Measurements from ENCODE around the gene RPP14. TPM values are rescaled to one million over a fixed set of nuclear protein-coding genes. Genes with fewer than 3 reads are reported as not detected.
"Not testable (repeated sequence)": the region's sequence is repeated elsewhere in the genome, so short reads cannot be mapped to it uniquely, and the experiment has no call there.

RPP14 gene
- total RNA-seq, 1 experiment from 2014 or later: 7.6 TPM

GRCh38 chr3:58267543-58267942 is 38.5 kb upstream of the RPP14 start:
- H4K20me1 ChIP-seq (ENCODE audit: insufficient read depth, low read depth, low read length); H3K9me2 ChIP-seq (replicated peaks; ENCODE audit: insufficient read depth, low read length); DNase-seq; H3K9me3 ChIP-seq (ENCODE audit: low read length); H3K27me3 ChIP-seq (ENCODE audit: low read length); H3K9ac ChIP-seq (ENCODE audit: low read length); H3K79me2 ChIP-seq (ENCODE audit: low read length); H3K4me3 ChIP-seq (ENCODE audit: low read length); H3K4me2 ChIP-seq (ENCODE audit: low read depth, low read length, poor library complexity, severe bottlenecking); H3K27ac ChIP-seq (ENCODE audit: low read length); H3K4me1 ChIP-seq (ENCODE audit: low read length); H3K36me3 ChIP-seq (ENCODE audit: insufficient read depth, low read length); H2AFZ ChIP-seq (ENCODE audit: low read length): not testable (repeated sequence)

GRCh38 chr3:58269356-58269755 is 36.7 kb upstream of the RPP14 start:
- Histone ChIP-seq H2AFZ (ENCODE audit: low read length) (no peak overlapping the region), H4K20me1 (ENCODE audit: insufficient read depth, low read depth, low read length) (no peaks in the 10 kb centered on the region), H3K27me3 (ENCODE audit: low read length) (no peaks in the 10 kb centered on the region), H3K27ac (ENCODE audit: low read length) (no peak overlapping the region), H3K4me3 (ENCODE audit: low read length) (no peak overlapping the region), H3K9me2 (replicated peaks; ENCODE audit: insufficient read depth, low read length) (no peaks in the 10 kb centered on the region), H3K4me1 (ENCODE audit: low read length) (no peaks in the 10 kb centered on the region), H3K36me3 (ENCODE audit: insufficient read depth, low read length) (peaks cover 3% of the 10 kb centered on the region; the same call in 1 of the 2 replicates), H3K9me3 (ENCODE audit: low read length) (no peaks in the 10 kb centered on the region), H3K79me2 (ENCODE audit: low read length) (no peaks in the 10 kb centered on the region), H3K9ac (ENCODE audit: low read length) (no peak overlapping the region), H3K4me2 (ENCODE audit: low read depth, low read length, poor library complexity, severe bottlenecking) (no peak overlapping the region)
- DNase-seq: no peak

- Histone ChIP-seq H3K36me3 (ENCODE audit: insufficient read depth, low read length) (peaks cover 3% of the 10 kb centered on the region), H3K9ac (ENCODE audit: low read length) (no peak overlapping the region), H4K20me1 (ENCODE audit: insufficient read depth, low read depth, low read length) (no peaks in the 10 kb centered on the region), H3K27me3 (ENCODE audit: low read length) (no peaks in the 10 kb centered on the region), H3K27ac (ENCODE audit: low read length) (no peak overlapping the region), H3K9me2 (replicated peaks; ENCODE audit: insufficient read depth, low read length) (no peaks in the 10 kb centered on the region), H3K4me2 (ENCODE audit: low read depth, low read length, poor library complexity, severe bottlenecking) (no peak overlapping the region), H3K79me2 (ENCODE audit: low read length) (no peaks in the 10 kb centered on the region), H2AFZ (ENCODE audit: low read length) (no peak overlapping the region), H3K9me3 (ENCODE audit: low read length) (no peaks in the 10 kb centered on the region), H3K4me3 (ENCODE audit: low read length) (no peak overlapping the region), H3K4me1 (ENCODE audit: low read length) (no peaks in the 10 kb centered on the region)
- no peak for DNase-seq
Measured at GRCh38 chr3:58270485-58270884, 35.6 kb upstream of the RPP14 start.

GRCh38 chr3:58271901-58272501 is 34.0 kb upstream of the RPP14 start:
- Histone ChIP-seq H3K9me3 (ENCODE audit: low read length) (no peaks in the 10 kb centered on the region), H3K4me1 (ENCODE audit: low read length) (no peaks in the 10 kb centered on the region), H3K4me2 (ENCODE audit: low read depth, low read length, poor library complexity, severe bottlenecking) (no peak overlapping the region), H3K4me3 (ENCODE audit: low read length) (no peak overlapping the region), H3K27me3 (ENCODE audit: low read length) (no peaks in the 10 kb centered on the region), H4K20me1 (ENCODE audit: insufficient read depth, low read depth, low read length) (no peaks in the 10 kb centered on the region), H3K36me3 (ENCODE audit: insufficient read depth, low read length) (peaks cover 3% of the 10 kb centered on the region), H3K79me2 (ENCODE audit: low read length) (no peaks in the 10 kb centered on the region), H3K9ac (ENCODE audit: low read length) (no peak overlapping the region), H3K27ac (ENCODE audit: low read length) (no peak overlapping the region), H2AFZ (ENCODE audit: low read length) (no peak overlapping the region), H3K9me2 (replicated peaks; ENCODE audit: insufficient read depth, low read length) (no peaks in the 10 kb centered on the region)
- no peak for DNase-seq

GRCh38 chr3:58272891-58273290 is 33.2 kb upstream of the RPP14 start:
- Histone ChIP-seq H3K27me3 (ENCODE audit: low read length) (no peaks in the 10 kb centered on the region), H3K4me2 (ENCODE audit: low read depth, low read length, poor library complexity, severe bottlenecking) (no peak overlapping the region), H3K27ac (ENCODE audit: low read length) (no peak overlapping the region), H2AFZ (ENCODE audit: low read length) (no peak overlapping the region), H3K4me1 (ENCODE audit: low read length) (no peaks in the 10 kb centered on the region), H3K9me2 (replicated peaks; ENCODE audit: insufficient read depth, low read length) (no peaks in the 10 kb centered on the region), H4K20me1 (ENCODE audit: insufficient read depth, low read depth, low read length) (no peaks in the 10 kb centered on the region), H3K4me3 (ENCODE audit: low read length) (no peak overlapping the region), H3K79me2 (ENCODE audit: low read length) (no peaks in the 10 kb centered on the region), H3K9ac (ENCODE audit: low read length) (no peak overlapping the region), H3K9me3 (ENCODE audit: low read length) (no peaks in the 10 kb centered on the region), H3K36me3 (ENCODE audit: insufficient read depth, low read length) (peaks cover 3% of the 10 kb centered on the region)
- DNase-seq: no peak

- H3K4me3 ChIP-seq (ENCODE audit: low read length); H4K20me1 ChIP-seq (ENCODE audit: insufficient read depth, low read depth, low read length); H3K27me3 ChIP-seq (ENCODE audit: low read length); H2AFZ ChIP-seq (ENCODE audit: low read length); DNase-seq; H3K27ac ChIP-seq (ENCODE audit: low read length); H3K9me2 ChIP-seq (replicated peaks; ENCODE audit: insufficient read depth, low read length); H3K4me1 ChIP-seq (ENCODE audit: low read length); H3K9ac ChIP-seq (ENCODE audit: low read length); H3K4me2 ChIP-seq (ENCODE audit: low read depth, low read length, poor library complexity, severe bottlenecking); H3K36me3 ChIP-seq (ENCODE audit: insufficient read depth, low read length); H3K79me2 ChIP-seq (ENCODE audit: low read length); H3K9me3 ChIP-seq (ENCODE audit: low read length): not testable (repeated sequence)
Measured at GRCh38 chr3:58273362-58273761, 32.7 kb upstream of the RPP14 start.

GRCh38 chr3:58274027-58274614 is 31.9 kb upstream of the RPP14 start:
- H3K4me3 ChIP-seq (ENCODE audit: low read length): no peak overlapping the region
- H3K27me3 ChIP-seq (ENCODE audit: low read length): no peaks in the 10 kb centered on the region
- H3K9me2 ChIP-seq (replicated peaks; ENCODE audit: insufficient read depth, low read length): no peaks in the 10 kb centered on the region
- H3K27ac ChIP-seq (ENCODE audit: low read length): no peak overlapping the region
- H3K4me1 ChIP-seq (ENCODE audit: low read length): no peaks in the 10 kb centered on the region
- H3K36me3 ChIP-seq (ENCODE audit: insufficient read depth, low read length): peaks cover 3% of the 10 kb centered on the region
- H3K79me2 ChIP-seq (ENCODE audit: low read length): no peaks in the 10 kb centered on the region
- no peak overlapping the region for H3K9ac ChIP-seq (ENCODE audit: low read length)
- no peaks in the 10 kb centered on the region for H3K9me3 ChIP-seq (ENCODE audit: low read length)
- H4K20me1 ChIP-seq (ENCODE audit: insufficient read depth, low read depth, low read length): no peaks in the 10 kb centered on the region
- H2AFZ ChIP-seq (ENCODE audit: low read length): no peak overlapping the region
- DNase-seq: no peak
- H3K4me2 ChIP-seq (ENCODE audit: low read depth, low read length, poor library complexity, severe bottlenecking): no peak overlapping the region

GRCh38 chr3:58281069-58281468 is 25.0 kb upstream of the RPP14 start:
- Histone ChIP-seq H3K9me3 (ENCODE audit: low read length) (no peaks in the 10 kb centered on the region), H3K79me2 (ENCODE audit: low read length) (no peaks in the 10 kb centered on the region), H3K9ac (ENCODE audit: low read length) (no peak overlapping the region), H3K9me2 (replicated peaks; ENCODE audit: insufficient read depth, low read length) (no peaks in the 10 kb centered on the region), H3K4me1 (ENCODE audit: low read length) (no peaks in the 10 kb centered on the region), H3K27ac (ENCODE audit: low read length) (no peak overlapping the region), H3K4me3 (ENCODE audit: low read length) (no peak overlapping the region), H4K20me1 (ENCODE audit: insufficient read depth, low read depth, low read length) (no peaks in the 10 kb centered on the region), H2AFZ (ENCODE audit: low read length) (no peak overlapping the region), H3K36me3 (ENCODE audit: insufficient read depth, low read length) (no peaks in the 10 kb centered on the region), H3K27me3 (ENCODE audit: low read length) (no peaks in the 10 kb centered on the region), H3K4me2 (ENCODE audit: low read depth, low read length, poor library complexity, severe bottlenecking) (no peak overlapping the region)
- DNase-seq: peak; percentile 12
